GM18873 (cell line): ENCODE data around the gene PIK3R3.

Experiments
- ATAC-seq: cut with Tn5 transposase; IDR thresholded peaks from one replicate; pipeline ENCODE4 v1.9.1; 2021; ENCODE audit warnings: mild to moderate bottlenecking, moderate library complexity, moderate number of reproducible peaks; ENCODE audit not compliant: unreplicated experiment, low FRiP score

PIK3R3 gene

GRCh38 chr1:46132529-46133180 is at the start of gene PIK3R3:
TSS of gene PIK3R3 (minus strand) at chr1:46132629. CDS start at chr1:46131952, 677 bp downstream.
- peak; percentile 84 for ATAC-seq

GRCh38 chr1:46181343-46182260 is 49.2 kb upstream of the PIK3R3 start:
- no peak for ATAC-seq

GRCh38 chr1:46180082-46180616 is 47.7 kb upstream of the PIK3R3 start:
- no peak for ATAC-seq

GRCh38 chr1:46179138-46180081 is 47.0 kb upstream of the PIK3R3 start:
- no peak for ATAC-seq

- ATAC-seq = no peak
Measured at GRCh38 chr1:46176211-46176865, 43.9 kb upstream of the PIK3R3 start, which contains the start of gene P3R3URF. TSS of gene P3R3URF (minus strand) at chr1:46176488. CDS start at chr1:46176471, 17 bp downstream.

GRCh38 chr1:46175243-46175642 is 42.8 kb upstream of the PIK3R3 start:
- no peak for ATAC-seq

- no peak for ATAC-seq
Measured at GRCh38 chr1:46174448-46175231, 42.2 kb upstream of the PIK3R3 start, which contains the start of gene TSPAN1. TSS of gene TSPAN1 (plus strand) at chr1:46175087. CDS start at chr1:46181108, 6,021 bp downstream.

GRCh38 chr1:46173361-46173856 is 41.0 kb upstream of the PIK3R3 start:
- ATAC-seq = no peak

- ATAC-seq = no peak
Measured at GRCh38 chr1:46172321-46172720, 39.9 kb upstream of the PIK3R3 start.

- ATAC-seq = no peak
Measured at GRCh38 chr1:46171871-46172270, 39.4 kb upstream of the PIK3R3 start.

- no peak for ATAC-seq
Measured at GRCh38 chr1:46171351-46171750, 38.9 kb upstream of the PIK3R3 start.

- no peak for ATAC-seq
Measured at GRCh38 chr1:46169811-46170454, 37.5 kb upstream of the PIK3R3 start.

- ATAC-seq = no peak
Measured at GRCh38 chr1:46168477-46168876, 36.0 kb upstream of the PIK3R3 start.

- no peak for ATAC-seq
Measured at GRCh38 chr1:46166521-46167462, 34.4 kb upstream of the PIK3R3 start.

GRCh38 chr1:46160212-46160611 is 27.8 kb upstream of the PIK3R3 start:
- ATAC-seq = no peak

GRCh38 chr1:46159516-46159915 is 27.1 kb upstream of the PIK3R3 start:
- ATAC-seq = no peak
